ENCODE measurements around the gene HIGD1B. TPM values are rescaled to one million over a fixed set of nuclear protein-coding genes. Genes with fewer than 3 reads are reported as not detected.

Gene HIGD1B
- total and polyA plus RNA-seq, 2 of the 13 experiments (the other 11 are each of a cell fraction or from before 2014, with no cell fraction given): not detected

GRCh38 chr17:44862278-44862914, 14.7 kb downstream of the HIGD1B start (continued):
- peak; percentile 36 for TF ChIP-seq ZNF687 (CRISPR knock-in tag; IDR thresholded peaks at IDR 0.05)
- TF ChIP-seq ZNF614 (CRISPR knock-in tag; IDR thresholded peaks at IDR 0.05; ENCODE audit: borderline replicate concordance): no peak
- no peak for TF ChIP-seq RAD51 (IDR thresholded peaks at IDR 0.05; ENCODE audit: borderline replicate concordance)
- TF ChIP-seq CREBL2 (CRISPR knock-in tag; IDR thresholded peaks at IDR 0.05; ENCODE audit: borderline replicate concordance): no peak
- TF ChIP-seq, protein P1, sequence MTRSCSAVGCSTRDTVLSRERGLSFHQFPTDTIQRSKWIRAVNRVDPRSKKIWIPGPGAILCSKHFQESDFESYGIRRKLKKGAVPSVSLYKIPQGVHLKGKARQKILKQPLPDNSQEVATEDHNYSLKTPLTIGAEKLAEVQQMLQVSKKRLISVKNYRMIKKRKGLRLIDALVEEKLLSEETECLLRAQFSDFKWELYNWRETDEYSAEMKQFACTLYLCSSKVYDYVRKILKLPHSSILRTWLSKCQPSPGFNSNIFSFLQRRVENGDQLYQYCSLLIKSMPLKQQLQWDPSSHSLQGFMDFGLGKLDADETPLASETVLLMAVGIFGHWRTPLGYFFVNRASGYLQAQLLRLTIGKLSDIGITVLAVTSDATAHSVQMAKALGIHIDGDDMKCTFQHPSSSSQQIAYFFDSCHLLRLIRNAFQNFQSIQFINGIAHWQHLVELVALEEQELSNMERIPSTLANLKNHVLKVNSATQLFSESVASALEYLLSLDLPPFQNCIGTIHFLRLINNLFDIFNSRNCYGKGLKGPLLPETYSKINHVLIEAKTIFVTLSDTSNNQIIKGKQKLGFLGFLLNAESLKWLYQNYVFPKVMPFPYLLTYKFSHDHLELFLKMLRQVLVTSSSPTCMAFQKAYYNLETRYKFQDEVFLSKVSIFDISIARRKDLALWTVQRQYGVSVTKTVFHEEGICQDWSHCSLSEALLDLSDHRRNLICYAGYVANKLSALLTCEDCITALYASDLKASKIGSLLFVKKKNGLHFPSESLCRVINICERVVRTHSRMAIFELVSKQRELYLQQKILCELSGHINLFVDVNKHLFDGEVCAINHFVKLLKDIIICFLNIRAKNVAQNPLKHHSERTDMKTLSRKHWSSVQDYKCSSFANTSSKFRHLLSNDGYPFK (CRISPR knock-in tag; IDR thresholded peaks at IDR 0.05; ENCODE audit: borderline replicate concordance): no peak
- TF ChIP-seq HOXA3 (CRISPR knock-in tag; IDR thresholded peaks at IDR 0.05): peak; percentile 38; the same call in 1 of the 2 replicates
- TF ChIP-seq ZNF883 (CRISPR knock-in tag; IDR thresholded peaks at IDR 0.05; ENCODE audit: not compliant biosample characterization): no peak
- TF ChIP-seq ZFP36 (IDR thresholded peaks at IDR 0.05; ENCODE audit: borderline replicate concordance, low read depth, low read length, partially characterized antibody): no peak
- TF ChIP-seq KDM4B (CRISPR knock-in tag; IDR thresholded peaks at IDR 0.05): no peak
- no peak for TF ChIP-seq MAF1 (CRISPR knock-in tag; IDR thresholded peaks at IDR 0.05; ENCODE audit: borderline replicate concordance)
- TF ChIP-seq HMG20A (CRISPR knock-in tag; IDR thresholded peaks at IDR 0.05; ENCODE audit: borderline replicate concordance): no peak
- no peak for TF ChIP-seq KDM6A (CRISPR knock-in tag; IDR thresholded peaks at IDR 0.05; ENCODE audit: low read depth)
- TF ChIP-seq ARNTL (CRISPR knock-in tag; IDR thresholded peaks at IDR 0.05): 0 out of 2 replicates have a peak, but pooled peaks have one; percentile 43
- no peak for TF ChIP-seq NR1H2 (CRISPR knock-in tag; IDR thresholded peaks at IDR 0.05; ENCODE audit: borderline replicate concordance, low read depth)
- TF ChIP-seq ZNF746 (CRISPR knock-in tag; IDR thresholded peaks at IDR 0.05): peak; percentile 39; the same call in 1 of the 2 replicates
- TF ChIP-seq ZKSCAN1 (IDR thresholded peaks at IDR 0.05; ENCODE audit: low read length): no peak
- no peak for TF ChIP-seq SMARCC2 (IDR thresholded peaks at IDR 0.05)
- no peak for TF ChIP-seq BHLHE40 (IDR thresholded peaks at IDR 0.05; ENCODE audit: low read length)
- no peak for TF ChIP-seq ZSCAN12 (CRISPR knock-in tag; IDR thresholded peaks at IDR 0.05)
- peak; percentile 63 for TF ChIP-seq SALL1 (CRISPR knock-in tag; IDR thresholded peaks at IDR 0.05)
- no peak for TF ChIP-seq NFYB (CRISPR knock-in tag; IDR thresholded peaks at IDR 0.05)
- TF ChIP-seq CREM (IDR thresholded peaks at IDR 0.05): no peak
- TF ChIP-seq CREM (CRISPR knock-in tag; IDR thresholded peaks at IDR 0.05): no peak
- TF ChIP-seq ONECUT2 (CRISPR knock-in tag; IDR thresholded peaks at IDR 0.05): no peak
- TF ChIP-seq, protein P2, sequence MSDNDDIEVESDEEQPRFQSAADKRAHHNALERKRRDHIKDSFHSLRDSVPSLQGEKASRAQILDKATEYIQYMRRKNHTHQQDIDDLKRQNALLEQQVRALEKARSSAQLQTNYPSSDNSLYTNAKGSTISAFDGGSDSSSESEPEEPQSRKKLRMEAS (IDR thresholded peaks at IDR 0.05): 0 out of 2 replicates have a peak, but pooled peaks have one; percentile 36
- TF ChIP-seq MTF2 (CRISPR knock-in tag; IDR thresholded peaks at IDR 0.05; ENCODE audit: borderline replicate concordance): no peak

Measured in HepG2 (cell line).